OCI-LY3 (cell line): ENCODE measurements around the gene FBXL4.

Source experiments
- CTCF ChIP-seq: fragments of 200-600, 300-600 bp; sonication (generic); IDR thresholded peaks from 2 replicates; pipeline ENCODE4 v1.5.1; 2014; ENCODE audit warnings: antibody characterized with exemption, low read length, low read depth
- EZH2phosphoT487 ChIP-seq: fragments of 200-600 bp; shearing (Covaris generic); IDR thresholded peaks from 2 replicates; pipeline ENCODE4 v1.6.1; 2018; ENCODE audit warnings: antibody characterized with exemption, mixed run types, low read depth

- TF ChIP-seq CTCF = no peak
- no peak for TF ChIP-seq EZH2phosphoT487
Measured at GRCh38 chr6:98900706-98901105, 47.0 kb downstream of the FBXL4 start.
